GM19023 (cell line): Measurements from ENCODE around the gene TEX9.
"Not testable (repeated sequence)": the region's sequence is repeated elsewhere in the genome, so short reads cannot be mapped to it uniquely, and the experiment has no call there.

Experiments
- ATAC-seq: cut with Tn5 transposase; IDR thresholded peaks from one replicate; pipeline ENCODE4 v1.9.1; 2021; ENCODE audit warnings: mild to moderate bottlenecking, moderate library complexity; ENCODE audit not compliant: unreplicated experiment

Gene TEX9

DNA sequence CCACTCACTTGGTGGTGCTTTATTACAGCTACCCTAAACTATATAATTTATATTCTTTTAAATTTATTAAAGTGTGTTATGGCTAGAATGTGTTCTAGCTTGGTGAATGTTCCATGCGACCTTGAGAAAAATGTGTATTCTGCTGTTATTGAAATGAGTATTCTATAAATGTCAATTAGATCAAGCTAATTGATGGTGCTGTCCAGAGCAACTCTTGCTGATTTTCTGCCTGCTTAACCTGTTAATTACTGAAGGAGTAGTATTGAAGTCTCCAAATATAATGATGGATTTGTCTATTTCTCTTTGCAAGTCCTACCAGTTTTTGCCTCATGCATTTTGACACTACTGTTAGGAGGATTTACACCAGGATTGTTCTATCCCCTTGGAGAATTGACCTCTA, 3.2 kb upstream of the TEX9 start:
- ATAC-seq: no peak

DNA sequence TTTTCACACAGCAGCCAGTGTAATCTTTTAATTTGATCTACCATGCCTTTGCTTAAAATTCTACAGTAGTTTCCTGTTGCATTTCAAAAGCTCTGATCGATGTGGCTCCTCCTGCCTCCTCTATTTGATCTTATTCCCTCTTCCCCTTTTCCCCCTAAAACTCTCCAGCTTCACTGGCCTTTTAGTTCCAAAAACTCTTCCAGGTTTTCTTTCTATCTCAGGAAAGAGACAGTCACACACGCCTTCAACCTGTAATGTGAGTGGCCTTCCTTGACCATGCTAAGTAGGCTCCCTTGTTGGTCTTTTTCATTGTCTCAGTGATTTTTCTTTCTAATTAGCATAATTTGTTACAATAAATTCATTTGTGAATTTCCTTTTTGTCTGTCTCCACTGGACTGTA, 985 bp downstream of the TEX9 start:
- ATAC-seq: no peak

DNA sequence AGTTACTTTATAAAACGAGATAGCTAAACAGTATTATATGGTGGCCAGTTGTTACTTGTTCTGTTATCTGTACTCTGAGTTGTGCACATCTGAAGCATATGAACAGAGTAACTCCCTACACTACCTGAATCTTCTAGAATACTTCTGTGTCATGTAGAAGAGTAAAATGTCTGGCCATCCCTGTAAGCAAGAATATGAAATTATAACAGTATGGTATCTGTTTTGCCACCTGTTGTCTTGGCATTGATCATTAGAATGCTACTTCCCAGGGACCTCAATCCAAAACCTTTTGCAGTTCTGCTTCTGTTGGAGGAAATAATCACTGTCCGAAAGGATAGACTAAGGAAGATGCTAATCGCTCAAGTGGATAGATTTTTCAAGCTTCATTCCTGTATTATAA, 1.9 kb downstream of the TEX9 start:
- no peak for ATAC-seq

DNA sequence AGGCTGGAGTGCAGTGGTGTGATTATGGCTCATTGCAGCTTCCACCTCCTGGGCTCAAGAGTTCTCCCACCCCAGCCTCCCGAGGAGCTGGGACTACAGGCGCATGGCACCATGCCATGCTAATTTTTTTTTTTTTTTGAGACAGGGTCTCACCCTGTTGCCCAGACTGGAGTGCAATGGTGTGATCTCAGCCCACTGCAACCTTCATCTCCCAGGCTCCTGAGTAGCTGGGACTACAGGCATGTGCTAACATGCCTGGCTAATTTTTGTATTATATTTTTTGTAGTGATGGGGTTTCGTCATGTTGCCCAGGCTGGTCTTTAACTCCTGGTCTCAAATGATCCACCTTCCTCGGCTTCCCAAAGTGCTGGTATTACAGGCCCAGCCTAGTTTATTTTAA, 4.0 kb downstream of the TEX9 start:
- ATAC-seq: no peak

DNA sequence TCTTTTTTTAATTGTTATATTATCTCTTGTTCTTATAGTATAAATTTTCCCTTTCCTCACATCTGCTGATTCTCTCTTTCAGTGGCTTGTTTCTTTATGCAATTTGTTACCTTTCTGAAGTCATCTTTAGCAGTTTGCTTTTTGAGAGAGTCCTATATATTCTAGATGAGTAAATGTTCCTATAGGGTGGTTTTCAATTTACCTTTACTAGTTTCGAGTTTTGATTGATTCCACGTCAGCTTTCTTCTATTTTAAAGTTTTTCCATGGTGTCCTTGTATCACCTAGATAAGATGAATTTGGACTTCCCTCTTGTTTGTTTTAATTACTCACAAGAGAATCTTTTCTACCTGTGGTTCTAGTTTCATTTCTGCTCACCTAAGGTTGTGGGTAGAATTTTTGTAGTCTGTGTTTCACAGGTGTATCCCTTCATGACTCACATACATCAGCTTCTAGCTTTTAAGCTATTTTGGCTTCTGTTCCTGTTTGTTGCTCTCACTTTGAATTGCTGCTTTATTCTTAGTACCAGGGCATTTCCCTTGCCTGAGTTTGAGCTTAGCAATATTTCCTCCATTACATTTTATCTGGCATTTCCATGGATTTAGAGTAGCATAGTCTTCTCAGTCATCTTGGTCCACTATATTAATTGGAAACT, 6.4 kb downstream of the TEX9 start:
- ATAC-seq: peak; percentile 87

DNA sequence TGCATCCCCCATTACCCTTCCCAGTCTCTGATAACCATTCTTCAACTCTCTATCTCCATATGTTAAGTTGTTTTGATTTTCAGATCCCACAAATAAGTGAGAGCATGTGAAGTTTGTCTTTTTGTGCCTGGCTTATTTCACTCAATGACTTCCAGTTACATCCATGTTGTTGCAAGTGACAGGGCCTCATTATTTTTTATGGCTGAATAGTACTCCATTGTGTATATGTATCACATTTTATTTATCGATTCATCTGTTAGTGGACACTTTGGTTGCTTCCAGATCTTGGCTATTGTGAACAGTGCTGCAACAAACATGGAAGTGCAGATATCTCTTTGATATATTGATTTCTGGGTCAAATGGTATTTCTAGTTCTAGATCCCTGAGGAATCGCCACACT, 9.5 kb downstream of the TEX9 start:
- not testable (repeated sequence) for ATAC-seq

DNA sequence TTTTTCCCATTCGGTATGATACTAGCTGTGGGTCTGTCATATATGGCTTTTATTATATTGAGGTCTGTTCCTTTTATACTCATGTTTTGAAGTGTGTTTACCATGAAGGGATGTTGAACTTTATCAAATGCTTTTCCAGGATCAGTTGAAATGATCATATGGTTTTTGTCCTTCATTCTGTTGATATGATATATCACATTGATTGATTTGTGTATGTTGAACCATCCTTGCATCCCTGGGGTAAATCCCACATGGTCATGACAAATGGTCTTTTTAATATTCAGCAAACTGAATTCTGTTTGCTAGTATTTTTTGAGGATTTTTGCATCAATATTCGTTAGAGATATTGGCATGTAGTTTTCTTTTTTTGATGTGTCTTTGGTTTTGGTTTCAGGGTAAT, 12.6 kb downstream of the TEX9 start:
- ATAC-seq: not testable (repeated sequence)

DNA sequence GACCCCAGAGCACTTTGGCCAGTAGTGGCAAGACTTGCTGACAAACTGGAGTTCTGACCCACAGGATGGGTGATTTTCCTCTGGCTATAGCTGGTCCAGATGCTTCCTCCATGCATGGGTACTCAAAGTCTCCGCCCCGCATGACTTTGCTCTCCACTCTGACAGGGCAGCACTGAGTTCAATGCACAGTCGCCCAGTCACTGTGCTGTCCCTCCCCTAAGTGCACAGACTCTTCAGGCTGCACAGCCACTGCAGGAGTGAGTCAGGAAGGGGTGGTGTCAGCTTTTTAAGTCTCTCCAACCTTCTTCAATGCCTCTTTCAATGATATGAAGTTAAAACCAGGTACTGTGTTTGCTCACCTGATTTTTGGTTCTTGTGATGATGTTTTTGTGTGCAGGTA, 17.8 kb downstream of the TEX9 start:
- ATAC-seq: no peak

DNA sequence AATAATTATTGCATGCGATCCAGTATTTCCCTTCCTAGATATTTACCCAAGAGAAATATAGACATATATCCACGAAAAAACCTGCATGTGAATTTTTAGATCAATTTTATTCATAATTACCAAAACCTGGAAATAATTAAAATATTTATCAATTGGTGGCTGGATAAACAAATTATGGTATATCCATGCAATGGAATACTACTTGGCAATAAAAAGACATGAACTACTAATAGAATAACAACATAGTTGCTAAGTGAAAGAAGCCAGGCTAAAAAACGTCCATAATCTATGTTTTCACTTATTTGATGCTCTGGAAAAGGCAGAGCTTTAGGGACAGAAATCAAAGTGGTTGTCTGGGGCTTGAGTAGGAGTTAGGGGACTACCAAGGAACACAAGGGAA, 20.7 kb downstream of the TEX9 start:
- ATAC-seq: no peak

DNA sequence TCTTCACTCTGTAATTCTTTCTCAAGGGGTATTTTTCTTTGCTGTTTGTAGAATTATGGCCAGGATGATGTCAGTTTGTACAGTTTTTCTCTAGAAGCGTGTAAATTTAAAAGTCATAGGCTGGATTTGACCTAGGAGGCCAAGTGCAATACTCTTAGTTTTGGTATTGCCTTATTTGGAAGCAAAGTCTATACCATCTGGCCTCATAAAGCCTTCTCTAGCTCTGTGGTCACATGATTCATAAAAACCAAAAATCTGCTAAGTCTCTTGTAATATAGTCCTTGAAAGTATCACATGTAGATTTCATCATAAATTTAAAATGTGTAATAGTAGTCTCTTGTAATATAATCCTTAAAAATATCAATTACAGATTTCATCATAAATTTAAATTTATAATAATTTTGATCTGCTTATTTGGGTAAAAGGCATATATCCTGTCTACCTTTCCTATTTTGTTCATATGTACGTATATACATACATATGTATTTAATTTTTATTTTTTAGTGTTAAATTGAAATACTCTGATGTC, 25.6 kb downstream of the TEX9 start:
- no peak for ATAC-seq

DNA sequence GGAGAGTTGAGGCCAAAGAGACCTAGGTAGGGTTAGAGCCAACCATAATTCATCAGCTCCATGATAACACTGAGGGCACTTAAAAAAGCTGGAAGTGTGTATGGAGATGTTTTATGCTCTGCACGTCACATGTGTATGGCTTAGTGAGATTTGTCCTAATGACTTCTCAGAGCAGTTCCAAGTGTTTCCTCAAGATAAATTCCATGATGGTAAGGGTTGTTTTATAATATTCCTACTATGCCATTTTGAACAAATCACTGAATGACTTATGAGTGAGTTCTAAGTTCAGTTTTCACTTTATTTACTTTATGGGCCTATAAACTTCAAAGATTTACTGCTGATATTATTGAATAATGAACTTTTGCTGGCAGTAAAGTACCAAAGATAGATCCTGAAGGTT, 28.1 kb downstream of the TEX9 start:
- no peak for ATAC-seq

DNA sequence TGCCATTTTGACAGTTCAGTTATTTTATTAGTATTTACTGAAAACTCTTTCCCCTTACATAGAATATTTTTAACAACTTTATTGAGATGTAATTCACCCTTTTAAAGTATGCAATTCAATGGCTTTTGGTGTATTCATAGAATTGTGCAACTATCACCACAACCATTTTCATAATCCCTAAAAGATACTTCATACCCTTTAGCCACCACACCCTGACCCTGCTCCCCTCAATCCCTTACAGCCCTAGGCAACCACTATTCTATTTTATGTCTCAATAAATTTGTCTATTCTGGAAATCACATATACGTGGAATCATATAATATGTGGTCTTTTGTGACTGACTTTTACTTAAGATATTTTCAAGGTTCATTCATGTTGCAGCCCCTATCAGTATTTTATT, 29.7 kb downstream of the TEX9 start:
- ATAC-seq: no peak

DNA sequence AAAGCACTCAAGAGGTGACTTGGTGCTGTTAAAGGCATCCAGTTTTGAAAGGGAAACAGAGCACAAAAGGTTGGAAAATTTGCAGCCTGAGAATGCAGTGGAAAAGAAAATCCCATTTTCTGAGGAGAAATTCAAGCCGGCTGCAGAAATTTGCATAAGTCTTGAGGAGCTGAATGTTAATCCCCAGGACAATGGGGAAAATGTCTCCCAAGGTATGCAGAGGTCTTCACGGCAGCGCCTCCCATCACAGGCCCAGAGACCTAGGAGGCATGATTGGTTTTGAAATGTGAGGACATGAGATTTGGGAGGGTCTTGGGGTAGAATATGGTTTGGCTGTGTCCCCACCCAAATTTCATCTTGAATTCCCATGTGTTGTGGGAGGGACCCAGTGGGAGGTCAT, 32.1 kb downstream of the TEX9 start:
- ATAC-seq: not testable (repeated sequence)

DNA sequence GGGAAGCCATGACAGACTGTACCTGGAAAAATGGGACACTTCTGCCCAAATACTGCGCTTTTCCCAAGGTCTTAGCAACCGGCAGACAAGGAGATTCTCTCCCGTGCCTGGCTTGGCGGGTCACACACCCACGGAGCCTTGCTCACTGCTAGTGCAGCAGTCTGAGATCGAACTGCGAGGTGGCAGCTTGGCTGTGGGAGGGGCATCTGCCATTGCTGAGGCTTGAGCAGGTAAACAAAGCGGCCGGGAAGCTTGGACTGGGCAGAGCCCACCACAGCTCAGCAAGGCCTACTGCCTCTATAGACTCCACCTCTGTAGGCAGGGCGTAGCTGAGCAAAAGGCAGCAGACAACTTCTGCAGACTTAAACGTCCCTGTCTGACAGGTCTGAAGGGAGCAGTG, 34.0 kb downstream of the TEX9 start:
- ATAC-seq: not testable (repeated sequence)

DNA sequence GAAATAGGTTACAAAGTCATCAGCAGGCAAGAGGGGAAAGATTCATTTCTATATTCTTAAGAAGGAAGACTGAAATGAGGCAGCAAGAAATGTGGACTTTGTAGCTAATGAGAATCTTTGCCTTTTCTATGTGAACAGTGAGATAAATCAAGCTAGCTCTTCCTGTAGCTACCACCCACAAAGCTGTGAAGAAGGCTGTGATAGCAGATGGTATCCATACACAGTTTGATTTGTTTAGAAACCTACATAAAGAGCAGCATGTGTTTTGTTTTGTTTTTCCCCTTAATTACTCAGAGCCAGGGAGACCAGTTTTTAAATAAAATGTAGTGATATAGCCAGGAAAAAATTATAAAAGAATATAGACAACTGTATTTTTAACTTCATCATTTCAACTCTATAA, 45.5 kb downstream of the TEX9 start:
- no peak for ATAC-seq

DNA sequence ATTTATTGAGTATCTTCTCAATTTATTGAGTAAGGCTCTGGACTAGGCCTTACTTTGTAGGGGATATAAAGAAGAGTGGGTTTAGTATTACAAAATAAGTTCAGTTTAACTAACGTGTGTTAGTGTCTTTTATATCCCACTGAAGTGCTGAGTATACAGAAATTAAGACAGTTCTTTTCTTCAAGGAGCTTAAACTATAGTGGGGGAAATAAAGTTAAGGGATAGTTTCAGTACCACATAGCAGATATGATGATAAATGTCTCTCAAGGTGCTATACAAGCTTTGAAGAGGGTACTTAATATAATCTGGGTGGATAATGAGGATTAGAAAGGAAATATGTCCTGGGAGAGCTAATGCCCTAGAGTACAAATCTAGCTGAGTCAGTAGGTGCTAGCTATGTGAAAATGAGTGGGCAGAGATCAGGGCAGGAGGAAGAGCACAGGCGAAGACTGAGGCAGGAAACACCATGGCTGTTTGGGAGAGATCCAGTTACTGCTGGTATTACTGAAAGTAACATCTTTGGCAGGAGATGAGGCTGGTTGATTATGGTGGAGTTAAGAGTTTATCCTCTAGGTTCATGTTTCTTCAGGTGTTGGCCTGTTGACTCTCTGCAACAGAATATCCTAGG, 46.0 kb downstream of the TEX9 start:
- no peak for ATAC-seq

DNA sequence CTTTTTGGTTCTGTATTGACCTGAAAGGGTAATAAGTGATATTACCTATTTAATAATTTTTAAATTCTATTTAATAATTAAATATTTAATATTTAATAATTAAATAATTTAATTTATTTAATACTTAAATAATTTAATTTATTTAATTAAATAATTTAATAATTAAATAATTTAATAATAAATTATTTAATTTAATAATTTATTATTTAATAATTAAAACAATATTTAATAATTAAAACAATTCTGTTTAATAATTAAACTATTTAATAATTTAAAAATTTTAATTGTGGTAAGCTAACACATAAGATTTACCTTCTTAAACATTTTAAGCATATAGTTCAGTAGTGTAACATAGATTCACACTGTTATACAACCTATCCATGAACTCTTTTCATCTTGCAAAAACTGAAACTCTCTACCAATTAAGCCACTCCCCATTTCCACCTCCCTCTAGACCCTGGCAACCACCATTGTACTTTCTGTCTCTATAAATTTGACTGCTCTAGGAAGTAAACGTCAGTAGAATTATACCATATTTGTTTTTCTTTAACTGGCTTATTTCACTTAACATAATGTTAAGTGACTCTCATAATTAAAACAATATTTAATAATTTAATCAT, 48.0 kb downstream of the TEX9 start:
- not testable (repeated sequence) for ATAC-seq

DNA sequence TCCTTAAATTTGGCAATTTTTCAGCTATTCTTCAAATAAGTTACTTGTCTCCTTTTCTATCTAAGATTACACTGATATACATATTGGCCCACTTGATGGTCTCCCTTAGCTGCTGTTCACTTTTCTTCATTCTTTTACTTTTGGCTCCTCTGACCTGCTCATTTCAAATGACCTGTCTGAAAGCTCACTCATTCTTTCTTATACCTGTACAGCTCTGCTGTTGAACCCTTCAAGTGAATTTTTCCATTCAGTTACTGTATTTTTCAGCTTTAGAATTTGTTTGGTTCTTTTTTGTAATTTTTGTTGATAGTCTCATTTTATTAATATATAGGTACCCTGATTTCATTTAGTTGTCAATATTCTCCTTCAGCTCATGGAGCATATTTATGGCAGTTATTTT, 60.0 kb downstream of the TEX9 start:
- ATAC-seq: no peak

DNA sequence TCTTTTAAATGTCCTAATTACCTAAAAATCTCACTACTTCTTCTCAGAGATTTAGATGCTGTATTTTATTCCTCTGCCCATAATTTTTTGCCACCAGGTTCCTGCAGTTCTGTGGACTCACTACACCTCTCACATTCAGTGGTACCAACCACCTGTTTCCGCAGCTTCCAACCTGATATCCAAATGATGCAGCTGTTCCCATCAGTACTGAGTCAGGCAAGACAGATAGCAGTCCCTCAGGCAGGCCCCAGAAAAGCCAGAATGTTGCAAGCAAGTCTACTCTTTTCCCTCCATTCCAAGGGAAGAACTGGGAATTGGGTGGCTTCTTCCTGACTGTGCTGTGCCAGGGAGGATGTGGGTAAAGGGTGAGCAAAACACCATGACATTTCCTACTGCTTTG, 60.8 kb downstream of the TEX9 start:
- no peak for ATAC-seq

DNA sequence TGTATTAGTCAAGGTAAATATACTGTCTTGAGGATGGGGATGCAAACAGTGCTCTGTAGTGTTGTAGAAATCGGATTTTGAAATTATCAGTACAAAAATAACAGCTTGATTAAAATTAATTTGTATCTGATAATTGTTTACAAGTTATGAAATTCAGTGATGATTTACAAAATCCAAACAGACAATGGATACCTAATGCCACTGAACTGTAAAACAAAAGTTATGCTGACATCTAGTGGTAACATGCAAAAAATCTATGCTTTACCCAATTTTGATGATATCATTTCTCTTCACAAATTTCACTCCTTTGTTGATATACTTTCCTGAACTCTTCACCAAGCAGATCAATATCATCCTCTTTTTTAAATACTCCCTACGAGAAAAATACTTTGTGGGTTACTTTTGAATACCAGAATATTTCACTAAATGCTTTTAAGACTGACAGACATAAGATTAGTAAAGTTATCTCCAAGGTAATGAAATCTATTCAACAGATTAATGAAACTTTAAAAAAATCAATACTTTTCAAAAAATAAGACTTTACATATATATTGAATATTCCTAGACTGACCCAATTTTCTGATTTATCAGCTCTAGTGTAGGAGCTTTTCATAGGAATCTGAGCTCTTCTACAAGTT, 63.7 kb downstream of the TEX9 start:
- ATAC-seq: no peak

DNA sequence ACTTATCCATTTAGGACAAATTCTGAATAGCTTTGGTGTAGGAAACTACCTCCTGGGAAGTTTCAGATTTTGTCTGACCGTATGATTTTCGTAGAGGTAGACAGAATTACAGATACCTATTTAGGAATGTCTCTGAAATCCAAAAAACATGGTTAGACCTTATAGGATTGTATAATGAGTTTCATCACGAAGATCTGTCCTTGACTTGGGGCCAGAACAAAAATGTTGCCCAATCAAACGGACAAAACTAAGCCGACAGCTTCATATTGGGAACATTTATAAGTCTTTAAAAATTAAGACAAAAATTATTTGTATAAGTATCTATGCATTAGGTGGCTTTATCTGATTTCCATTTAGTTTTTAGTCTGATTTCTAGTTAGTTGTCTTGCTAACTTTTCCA, 67.1 kb downstream of the TEX9 start:
- no peak for ATAC-seq

DNA sequence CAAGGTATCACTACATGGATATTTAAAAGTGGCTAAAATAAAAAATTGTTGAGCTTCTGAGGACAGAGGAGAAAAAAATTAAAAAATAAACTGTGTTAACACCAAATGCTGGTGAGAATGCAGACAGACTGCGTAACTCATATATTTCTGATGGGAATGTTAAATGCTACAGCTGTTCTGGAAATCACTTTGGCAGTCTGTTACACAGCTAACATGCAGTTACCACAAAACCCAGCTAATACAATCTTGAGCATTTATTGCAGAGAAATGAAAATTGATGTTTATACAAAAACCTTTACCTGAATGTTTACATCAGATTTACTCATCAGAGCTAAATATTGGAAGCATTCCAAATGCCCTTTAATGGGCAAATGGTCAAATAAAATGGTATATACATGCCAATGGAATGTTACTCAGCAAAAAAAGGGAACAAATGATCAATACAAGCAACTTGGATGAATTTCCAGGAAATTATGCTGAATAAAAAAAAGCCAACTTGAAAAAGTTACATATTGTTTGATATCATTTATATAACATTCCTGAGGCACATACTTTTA, 75.1 kb downstream of the TEX9 start:
- ATAC-seq: no peak
